ENCODE data around the gene POLD1.
"Not testable (repeated sequence)": the region's sequence is repeated elsewhere in the genome, so short reads cannot be mapped to it uniquely, and the experiment has no call there.

Gene POLD1

GRCh38 chr19:50419022-50419579 lies 35.0 kb downstream of the POLD1 start:
- no peak for DNase-seq

DNA sequence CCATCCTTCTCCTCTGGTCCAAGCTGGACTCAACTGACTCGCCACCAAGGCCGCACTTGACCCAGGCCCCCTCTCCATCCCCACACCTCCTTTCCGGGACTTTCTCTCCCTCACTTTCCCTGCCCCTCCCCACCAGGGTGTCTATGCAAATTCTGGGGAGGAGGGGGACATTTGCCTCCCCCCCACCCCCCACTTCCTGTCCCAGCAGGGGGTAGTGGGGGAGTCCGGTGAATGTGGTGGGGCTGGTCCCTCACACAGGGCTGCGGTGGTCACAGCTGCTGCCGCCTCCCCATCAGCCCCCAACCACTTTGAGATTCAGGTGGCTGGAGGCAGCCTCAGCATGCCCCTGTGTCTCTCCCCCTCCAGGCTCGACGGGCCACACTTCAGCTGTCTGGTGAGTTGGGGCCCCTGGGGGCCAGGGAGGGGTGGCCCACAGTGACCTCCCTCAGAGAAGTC lies 35.5 kb downstream of the POLD1 start:
- no peak for DNase-seq

DNA sequence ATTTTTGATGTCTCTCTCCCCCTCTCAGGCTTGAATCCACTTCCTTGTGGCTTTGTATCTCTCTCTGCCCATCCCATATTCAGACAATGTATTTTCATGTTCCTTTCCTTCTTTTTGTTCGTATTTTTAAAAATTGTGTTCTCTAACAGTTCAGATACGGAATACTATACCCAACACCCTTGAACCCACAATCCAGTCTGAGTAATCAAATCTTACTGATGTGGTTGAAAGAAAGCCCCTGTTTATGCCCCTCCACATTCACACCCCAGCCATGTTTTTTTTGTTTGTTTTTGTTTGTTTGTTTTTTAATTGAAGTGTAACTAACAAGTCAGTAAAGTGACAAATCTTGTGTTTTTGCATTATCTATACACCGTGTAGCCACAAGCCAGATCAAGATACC lies 36.0 kb downstream of the POLD1 start:
- no peak for DNase-seq

- no peak for DNase-seq
Measured at GRCh38 chr19:50420808-50421207, 36.7 kb downstream of the POLD1 start.

GRCh38 chr19:50422397-50423278 lies 38.5 kb downstream of the POLD1 start:
- no peak for DNase-seq

- no peak for DNase-seq
Measured at GRCh38 chr19:50423279-50424113, 39.3 kb downstream of the POLD1 start.

DNA sequence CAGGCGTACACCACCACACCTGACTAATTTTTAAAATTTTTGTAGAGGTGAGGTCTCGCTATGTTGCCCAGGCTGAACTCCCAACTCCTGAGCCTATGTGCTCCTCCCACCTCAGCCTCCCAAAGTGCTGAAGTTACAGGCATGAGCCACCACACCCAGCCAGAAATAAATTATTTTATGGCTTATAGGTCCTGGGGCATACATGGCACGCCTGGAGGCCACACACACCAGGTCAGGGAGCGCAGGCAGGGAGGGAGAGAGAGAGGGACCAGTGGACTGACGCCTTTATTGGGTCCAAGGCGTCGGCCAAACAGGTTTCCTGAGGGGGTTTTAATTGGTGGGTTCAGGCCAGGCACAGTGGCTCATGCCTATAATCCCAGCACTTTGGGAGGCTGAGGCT lies 41.4 kb downstream of the POLD1 start:
- no peak for DNase-seq

- no peak for DNase-seq
Measured at GRCh38 chr19:50427318-50427925, 43.3 kb downstream of the POLD1 start.

DNA sequence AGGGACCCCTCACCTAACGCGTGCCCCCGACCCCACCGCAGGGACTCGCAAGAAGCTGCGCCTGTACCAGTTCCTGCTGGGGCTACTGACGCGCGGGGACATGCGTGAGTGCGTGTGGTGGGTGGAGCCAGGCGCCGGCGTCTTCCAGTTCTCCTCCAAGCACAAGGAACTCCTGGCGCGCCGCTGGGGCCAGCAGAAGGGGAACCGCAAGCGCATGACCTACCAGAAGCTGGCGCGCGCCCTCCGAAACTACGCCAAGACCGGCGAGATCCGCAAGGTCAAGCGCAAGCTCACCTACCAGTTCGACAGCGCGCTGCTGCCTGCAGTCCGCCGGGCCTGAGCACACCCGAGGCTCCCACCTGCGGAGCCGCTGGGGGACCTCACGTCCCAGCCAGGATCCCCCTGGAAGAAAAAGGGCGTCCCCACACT lies 43.9 kb downstream of the POLD1 start:
- DNase-seq = no peak

GRCh38 chr19:50428772-50429463 lies 44.8 kb downstream of the POLD1 start:
- DNase-seq = no peak

- DNase-seq = no peak
Measured at GRCh38 chr19:50430888-50431342, 46.8 kb downstream of the POLD1 start.

DNA sequence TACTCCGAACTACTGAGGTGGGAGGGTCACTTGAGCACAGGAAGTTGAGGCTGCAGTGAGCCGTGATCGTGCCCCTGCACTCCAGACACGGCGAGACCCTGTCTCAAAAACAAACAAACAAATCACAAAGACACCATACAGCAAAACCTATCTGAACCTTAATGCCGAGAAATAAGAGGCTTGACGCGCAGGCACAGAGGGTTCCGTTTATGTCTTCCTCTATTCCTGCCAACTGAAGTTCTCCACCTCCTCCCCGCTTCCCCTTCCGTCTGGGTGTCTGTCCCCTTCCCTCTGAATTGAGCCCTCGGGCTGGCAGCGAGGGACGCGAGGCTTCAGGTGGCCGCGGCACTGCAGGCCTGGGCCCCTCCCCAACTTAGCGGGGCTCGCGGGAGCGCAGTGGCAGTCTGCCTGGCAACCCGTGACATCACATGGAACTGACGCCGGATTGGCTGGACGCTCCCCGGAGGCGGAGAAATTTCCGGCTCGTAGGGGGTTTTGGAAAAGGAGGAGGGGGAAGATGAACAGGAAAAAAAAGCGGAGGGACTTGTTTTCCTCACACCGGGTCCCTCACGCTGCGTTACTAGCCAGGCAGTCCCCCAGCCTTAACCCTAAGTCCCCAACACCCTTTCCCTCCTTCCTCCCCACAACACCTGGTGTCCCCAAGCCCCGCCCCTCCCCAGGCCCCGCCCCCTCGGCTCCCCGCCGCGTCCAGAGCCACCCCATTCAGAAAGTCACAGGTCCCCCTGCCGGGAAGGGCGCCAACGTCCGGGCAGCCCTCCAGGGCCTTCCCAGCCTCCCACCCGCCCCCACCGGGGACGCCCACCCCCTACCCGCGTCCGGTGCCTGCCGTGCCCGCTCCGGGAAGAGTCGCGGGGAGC lies 47.4 kb downstream of the POLD1 start:
- peak; percentile 52 for DNase-seq

DNA sequence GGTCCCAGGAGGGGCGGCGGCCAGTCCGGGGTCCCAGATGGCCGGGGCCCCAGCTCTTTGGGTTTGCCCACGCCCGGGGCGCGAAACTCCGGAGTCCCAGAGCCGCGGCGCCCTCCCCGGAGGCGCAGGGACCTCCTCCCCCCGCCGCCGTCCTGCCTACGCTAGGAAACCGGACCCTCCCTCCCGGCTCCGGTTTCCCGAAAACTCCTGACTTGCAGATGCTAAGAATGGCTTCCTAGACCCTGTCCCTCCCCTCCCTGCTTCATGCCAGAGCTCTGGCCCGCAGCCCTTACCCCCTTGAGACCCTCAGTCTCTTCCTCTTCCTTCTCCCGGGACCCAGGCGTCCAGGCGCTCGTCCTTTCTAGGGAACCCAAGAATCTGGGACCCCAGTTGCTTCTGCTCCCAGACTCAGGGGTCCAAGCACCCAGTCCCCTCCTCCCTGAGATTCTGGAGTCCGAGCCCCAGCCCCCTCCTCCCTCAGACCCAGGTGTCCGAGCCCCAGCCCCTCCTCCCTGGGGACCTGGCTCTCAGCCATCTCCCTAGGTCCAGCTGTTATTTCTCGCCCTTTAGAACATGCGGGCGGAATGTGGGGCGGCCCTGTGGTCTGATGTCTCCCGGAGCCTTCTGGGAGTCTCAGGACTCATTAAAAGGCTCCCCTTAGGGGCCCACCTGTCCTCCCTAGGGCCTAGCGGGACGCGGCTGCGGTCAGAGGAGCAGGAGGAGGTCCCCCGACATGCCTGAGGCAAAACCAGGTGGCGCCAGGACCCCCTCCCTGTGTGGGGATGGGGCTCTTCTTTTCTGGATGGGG lies 48.3 kb downstream of the POLD1 start, which contains the start of gene MYBPC2:
MYBPC2 (plus strand) TSS at position 672 of the 808 bp plus-strand sequence; CDS start at position 734, 62 bp downstream.
- no peak for DNase-seq

DNA sequence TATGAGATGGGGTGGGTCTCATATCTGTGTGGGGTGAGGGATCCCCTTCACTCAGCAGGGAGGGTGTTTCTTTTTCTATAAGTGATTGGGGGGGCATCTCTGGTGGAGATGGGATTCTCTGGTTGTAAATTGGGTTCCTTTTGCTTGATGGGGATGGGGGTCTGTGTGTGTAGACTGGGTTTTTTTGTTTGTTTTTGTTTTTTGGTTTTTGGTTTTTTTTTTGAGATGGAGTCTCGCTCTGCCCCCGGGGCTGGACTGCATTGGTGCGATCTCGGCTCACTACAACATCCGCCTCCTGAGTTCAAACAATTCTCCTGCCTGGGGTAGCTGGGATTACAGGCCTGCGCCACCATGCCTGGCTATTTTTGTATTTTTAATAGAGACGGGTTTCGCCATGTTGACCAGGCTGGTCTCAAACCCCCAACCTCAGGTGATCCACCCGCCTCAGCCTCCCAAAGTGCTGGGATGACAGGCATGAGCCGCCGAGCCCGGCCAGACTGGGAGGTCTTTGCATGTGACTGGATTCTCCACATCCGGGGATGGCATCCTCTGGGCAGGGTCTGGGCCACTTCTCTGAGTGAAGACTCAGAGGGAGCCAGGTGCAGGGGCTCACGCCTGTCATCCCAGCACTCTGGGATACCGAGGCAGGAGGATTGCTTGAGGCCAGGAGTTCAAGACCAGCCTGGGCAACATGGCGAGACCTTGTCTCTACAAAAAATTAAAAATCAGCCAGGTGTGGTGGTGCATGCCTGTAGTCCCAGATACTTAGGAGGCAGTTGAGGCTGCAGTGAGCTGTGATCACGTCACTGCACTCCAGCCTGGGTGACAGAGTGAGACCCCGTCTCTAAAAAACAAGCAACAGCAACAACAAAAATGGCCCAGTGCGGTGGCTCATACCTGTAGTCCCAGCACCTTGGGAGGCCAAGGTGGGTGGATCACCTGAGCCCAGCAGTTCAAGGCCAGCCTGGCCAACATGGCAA lies 49.3 kb downstream of the POLD1 start:
- no peak for DNase-seq

DNA sequence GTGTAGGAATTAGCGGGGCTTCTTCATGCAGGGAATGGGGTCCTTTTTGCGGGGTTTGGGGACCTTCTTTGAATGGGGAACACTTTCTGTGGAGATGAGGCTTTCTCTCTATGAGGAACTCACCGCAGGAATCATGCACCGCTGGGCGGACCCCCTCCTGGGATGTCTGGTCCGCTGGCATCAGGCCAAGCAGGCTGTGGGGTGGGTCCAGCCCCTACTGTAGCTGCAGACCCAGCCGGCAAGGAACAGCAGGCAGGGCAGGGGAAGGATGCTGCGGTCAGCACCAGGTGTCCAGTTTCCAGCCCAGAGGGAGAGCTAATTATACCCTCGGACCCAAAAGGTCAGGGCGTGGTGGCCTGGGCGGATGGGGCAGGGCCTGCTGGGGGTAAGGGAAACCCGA lies 50.4 kb downstream of the POLD1 start:
- DNase-seq = no peak

DNA sequence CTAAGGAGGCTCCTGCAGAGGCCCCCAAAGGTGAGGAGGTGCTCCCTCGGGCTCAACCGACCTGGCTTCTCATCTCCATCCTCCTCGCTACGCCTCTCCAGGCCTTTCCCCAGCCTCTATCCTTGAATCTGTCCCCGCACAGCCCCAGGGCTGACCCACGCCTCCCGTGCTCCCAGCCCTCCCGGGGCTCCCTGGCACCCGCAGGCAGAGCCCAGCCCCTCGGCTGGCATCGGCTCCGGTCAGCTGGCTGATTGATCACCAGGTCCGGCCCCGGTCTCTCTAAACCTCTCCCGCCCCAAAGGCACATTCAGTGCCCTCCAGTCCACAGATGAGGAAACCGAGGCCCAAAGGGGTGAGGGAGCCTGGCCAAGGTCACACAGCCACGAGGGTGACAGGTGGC lies 51.1 kb downstream of the POLD1 start:
- DNase-seq = no peak

- no peak for DNase-seq
Measured at GRCh38 chr19:50435627-50436026, 51.5 kb downstream of the POLD1 start.

DNA sequence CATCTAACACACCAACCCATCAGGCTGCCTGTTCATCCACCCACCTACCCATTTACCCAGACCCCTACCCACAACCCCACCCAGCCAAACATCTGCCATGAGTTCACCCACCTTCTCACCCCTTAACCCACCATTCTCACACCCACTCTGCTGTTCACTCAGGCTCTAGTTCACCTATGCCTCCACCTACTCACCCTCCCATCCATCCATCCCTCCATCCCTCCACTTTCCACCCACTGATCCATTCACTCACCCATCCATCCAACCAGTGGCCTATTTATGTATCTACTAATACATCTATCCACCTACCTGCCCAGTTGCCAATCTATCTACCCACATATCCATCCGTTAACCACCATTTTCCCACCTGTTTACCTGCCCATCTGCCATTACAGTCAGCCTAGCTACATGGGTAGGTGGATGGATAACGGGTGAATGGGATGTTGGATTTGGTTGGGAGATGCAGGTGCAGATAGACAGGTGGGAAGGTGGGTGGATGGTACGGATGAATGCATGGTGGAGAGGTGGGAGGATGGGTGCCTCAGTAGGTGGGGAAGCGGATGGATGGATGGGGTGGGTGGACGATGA lies 53.8 kb downstream of the POLD1 start:
- no peak for DNase-seq

DNA sequence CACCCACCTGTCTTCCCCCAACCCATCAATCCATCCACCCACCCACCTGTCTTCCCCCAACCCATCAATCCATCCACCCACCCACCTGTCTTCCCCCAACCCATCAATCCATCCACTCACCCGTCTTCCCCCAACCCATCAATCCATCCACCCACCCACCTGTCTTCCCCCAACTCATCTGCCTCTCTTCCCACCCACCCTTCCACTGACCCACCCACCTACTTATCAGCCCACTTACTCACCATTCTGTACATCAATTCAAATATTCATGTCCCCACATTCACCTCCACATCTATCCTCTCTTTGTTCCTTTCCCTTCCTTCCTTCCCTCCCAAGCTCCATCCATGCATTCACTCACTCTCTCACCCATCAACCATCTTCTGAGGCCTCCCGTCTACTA lies 55.0 kb downstream of the POLD1 start:
- DNase-seq = not testable (repeated sequence)
